Fibroblast of skin of left quadriceps (primary cell): ENCODE results near the gene LRCOL1.
"Not testable (repeated sequence)": the region's sequence is repeated elsewhere in the genome, so short reads cannot be mapped to it uniquely, and the experiment has no call there.

Experiments used
- DNase-seq, 2 experiments: peaks; one replicate each; pipeline ENCODE4 v3.0.0-alpha.2; 2013; ENCODE audit warnings: low read depth in 2 of 2

The LRCOL1 gene

GRCh38 chr12:132600048-132601032 is 10.0 kb downstream of the LRCOL1 start:
- peak; percentile 25 to 37 for DNase-seq

GRCh38 chr12:132599502-132599901 is 10.9 kb downstream of the LRCOL1 start:
- not testable (repeated sequence) for DNase-seq

GRCh38 chr12:132597333-132598316 is 12.8 kb downstream of the LRCOL1 start:
- peak; percentile 62 to 65 for DNase-seq

GRCh38 chr12:132596016-132596415 is 14.4 kb downstream of the LRCOL1 start:
- peak; percentile 16 to 23 for DNase-seq

GRCh38 chr12:132595183-132595582 is 15.2 kb downstream of the LRCOL1 start:
- DNase-seq, result no peak

- peak; percentile 67 to 70 for DNase-seq
Measured at GRCh38 chr12:132593938-132594358, 16.4 kb downstream of the LRCOL1 start.

GRCh38 chr12:132593521-132593920 is 16.9 kb downstream of the LRCOL1 start:
- DNase-seq, result no peak

GRCh38 chr12:132593071-132593470 is 17.3 kb downstream of the LRCOL1 start:
- DNase-seq, result no peak

GRCh38 chr12:132592282-132592970 is 18.0 kb downstream of the LRCOL1 start:
- DNase-seq, result no peak

GRCh38 chr12:132591107-132591935 is 19.1 kb downstream of the LRCOL1 start:
- DNase-seq, result no peak

GRCh38 chr12:132588821-132589669 is 21.3 kb downstream of the LRCOL1 start:
- DNase-seq, result no peak

GRCh38 chr12:132588319-132588718 is 22.1 kb downstream of the LRCOL1 start:
- DNase-seq, result no peak

- DNase-seq, result no peak
Measured at GRCh38 chr12:132587781-132588180, 22.6 kb downstream of the LRCOL1 start.

- no peak for DNase-seq
Measured at GRCh38 chr12:132586929-132587328, 23.5 kb downstream of the LRCOL1 start.

- no peak for DNase-seq
Measured at GRCh38 chr12:132585177-132585576, 25.2 kb downstream of the LRCOL1 start.

- no peak for DNase-seq
Measured at GRCh38 chr12:132584429-132584828, 26.0 kb downstream of the LRCOL1 start.

GRCh38 chr12:132583736-132584135 is 26.6 kb downstream of the LRCOL1 start:
- no peak for DNase-seq

- no peak for DNase-seq
Measured at GRCh38 chr12:132583411-132583710, 27.0 kb downstream of the LRCOL1 start.

GRCh38 chr12:132582582-132583410 is 27.6 kb downstream of the LRCOL1 start:
- no peak for DNase-seq
